K562 (cell line): ENCODE measurements around the gene DEPP1. TPM values are rescaled to one million over a fixed set of nuclear protein-coding genes. Genes with fewer than 3 reads are reported as not detected.

Source experiments
- ATAC-seq: fragments of 200-7000 bp; cut with Tn5 transposase; 3 replicates; pipeline ENCODE4 v1.9.1; 2020; ENCODE audit warnings: moderate library complexity
- BruUV-seq: library from RNA; stranded (reverse); fragments of 400-500 nt; replicated peaks from 2 replicates; lab custom pipeline; 2021; lab: Mats Ljungman, UMichigan
- CTCF ChIA-PET: fragments of 300-600 bp; formaldehyde crosslinking; extraction: SDS; loops from one replicate; lab custom pipeline; 2021; ENCODE audit warnings: low intra/inter-chr PET ratio; lab: Yijun Ruan, JAX
- POLR2A ChIA-PET: fragments of 300-600, 350-650 bp; sonication (Branson Sonifier 250); formaldehyde crosslinking; extraction: SDS; loops from one replicate; lab custom pipeline; 2021; ENCODE audit warnings: antibody characterized with exemption, inconsistent platforms; lab: Yijun Ruan, JAX
- DNase-seq, 4 experiments: peaks; one replicate each; pipeline versions ENCODE4 v3.0.0 to v3.0.0-alpha.2; 2011 to 2018; ENCODE audit warnings: low spot score in 3 of 4, mixed read lengths in 3 of 4; ENCODE audit errors: extremely low read depth in 1 of 4
- FAIRE-seq: peaks from 2 replicates; lab custom pipeline; 2011; peaks lifted over from hg19 to GRCh38; lab: Jason Lieb, UNC
- H2AFZ ChIP-seq: 2 replicates; pipeline ENCODE4 v1.6.0; 2011; ENCODE audit warnings: low read depth, low read length, control low read depth, inconsistent platforms
- H3K27ac ChIP-seq: fragments of 200-600 bp; 3 replicates; pipeline ENCODE4 v1.8.0; 2011; ENCODE audit warnings: low read depth, mild to moderate bottlenecking, control low read depth, inconsistent platforms, low read length, moderate library complexity, mixed read lengths; ENCODE audit errors: extremely low read depth
- H3K27me3 ChIP-seq, 2 experiments: fragments of 300-600 bp in 1 of 2; 2 replicates in 1 of 2; 3 replicates in 1 of 2; pipeline versions ENCODE4 v1.6.0 to v1.8.0; 2011; ENCODE audit warnings: inconsistent platforms in 2 of 2, low read length in 2 of 2, mild to moderate bottlenecking in 1 of 2, mixed read lengths in 1 of 2, moderate library complexity in 1 of 2; ENCODE audit not compliant: control insufficient read depth in 2 of 2, insufficient read depth in 2 of 2
- H3K36me3 ChIP-seq: fragments of 300-600 bp; 3 replicates; pipeline ENCODE4 v1.8.0; 2011; ENCODE audit warnings: mild to moderate bottlenecking, low read length, inconsistent platforms; ENCODE audit not compliant: control insufficient read depth, insufficient read depth
- H3K4me1 ChIP-seq, 2 experiments: fragments of 200-600 bp in 1 of 2; replicated peaks in 1 of 2; 2 replicates in 1 of 2; 3 replicates in 1 of 2; pipeline versions ENCODE4 v1.5.1 to v1.8.0; 2011; ENCODE audit warnings: inconsistent platforms in 2 of 2, low read length in 2 of 2, mild to moderate bottlenecking in 1 of 2, mixed read lengths in 1 of 2, moderate library complexity in 1 of 2; ENCODE audit not compliant: control insufficient read depth in 2 of 2, insufficient read depth in 2 of 2
- H3K4me2 ChIP-seq: 2 replicates; pipeline ENCODE4 v1.6.1; 2011; ENCODE audit warnings: low read length, control low read depth, inconsistent platforms, mixed read lengths; ENCODE audit not compliant: insufficient read depth
- H3K4me3 ChIP-seq: fragments of 200-600 bp; sonication (generic), shearing (Covaris generic); 2 replicates; pipeline ENCODE4 v1.5.1; 2016; ENCODE audit warnings: control low read depth, inconsistent platforms
- H3K79me2 ChIP-seq: fragments of 200-600 bp; 3 replicates; pipeline ENCODE4 v1.8.0; 2011; ENCODE audit warnings: low read length, inconsistent platforms; ENCODE audit not compliant: control insufficient read depth, insufficient read depth
- H3K9ac ChIP-seq, 2 experiments: 2 replicates each; pipeline versions ENCODE4 v1.6.0 to v1.6.1; 2011; ENCODE audit warnings: low read depth in 2 of 2, low read length in 2 of 2, control low read depth in 1 of 2, inconsistent platforms in 1 of 2, mild to moderate bottlenecking in 1 of 2, mixed read lengths in 1 of 2; ENCODE audit not compliant: insufficient read depth in 1 of 2
- H3K9me1 ChIP-seq: one replicate; pipeline ENCODE4 v1.6.0; 2011; ENCODE audit warnings: inconsistent platforms, mild to moderate bottlenecking, low read length, moderate library complexity; ENCODE audit not compliant: control insufficient read depth, insufficient read depth
- H3K9me3 ChIP-seq: replicated peaks from 2 replicates; pipeline ENCODE4 v1.5.1; 2011; ENCODE audit warnings: low read depth, low read length, inconsistent platforms; ENCODE audit not compliant: control insufficient read depth, insufficient read depth
- H4K20me1 ChIP-seq: replicated peaks from 2 replicates; pipeline ENCODE4 v1.6.1; 2011; ENCODE audit warnings: low read length, inconsistent platforms, mixed read lengths; ENCODE audit not compliant: control insufficient read depth, insufficient read depth
- BRCA1 ChIP-seq, 2 experiments: fragments of 450-650 bp in 1 of 2; sonication (generic) in 1 of 2; formaldehyde crosslinking in 1 of 2; IDR thresholded peaks; 2 replicates each; pipeline versions ENCODE4 v1.5.0 to v1.6.1; 2017 to 2020; ENCODE audit warnings: mild to moderate bottlenecking in 1 of 2, missing genetic modification reagents in 1 of 2
- FIP1L1 ChIP-seq: fragments of 200-400 bp; formaldehyde crosslinking; IDR thresholded peaks from 2 replicates; pipeline ENCODE4 v1.6.1; 2018; ENCODE audit warnings: mild to moderate bottlenecking, low read depth, low read length; ENCODE audit not compliant: poor library complexity, severe bottlenecking
- GABPB2 ChIP-seq: fragments of 250-450 bp; sonication (Bioruptor Pico); conservative IDR thresholded peaks from 2 replicates; pipeline ENCODE4 v1.5.1; 2021; ENCODE audit warnings: mild to moderate bottlenecking
- GTF2E2 ChIP-seq: fragments of 200-800 bp; sonication (Bioruptor generic); IDR thresholded peaks from 2 replicates; pipeline ENCODE4 v1.6.1; 2016; ENCODE audit warnings: missing genetic modification characterization, missing compliant biosample characterization
- HNRNPH1 ChIP-seq: fragments of 200-400 bp; formaldehyde crosslinking; optimal IDR thresholded peaks from 2 replicates; pipeline ENCODE3; 2017; ENCODE audit warnings: low read depth, mild to moderate bottlenecking, low read length, moderate library complexity
- POU5F1 ChIP-seq: fragments of 150-350 bp; IDR thresholded peaks from 2 replicates; pipeline ENCODE4 v1.6.1; 2014; ENCODE audit warnings: borderline replicate concordance, low read length, low read depth, mild to moderate bottlenecking; ENCODE audit not compliant: partially characterized antibody
- SRSF7 ChIP-seq: fragments of 200-400 bp; formaldehyde crosslinking; optimal IDR thresholded peaks from 2 replicates; pipeline ENCODE3; 2017; ENCODE audit warnings: mild to moderate bottlenecking, low read depth, low read length
- XRCC4 ChIP-seq: IDR thresholded peaks from one replicate; pipeline ENCODE4 v1.6.1; 2011; ENCODE audit not compliant: insufficient read depth, insufficient read length; ENCODE audit errors: extremely low read depth
- ZNF444 ChIP-seq: fragments of 250-450 bp; sonication (Bioruptor Pico); IDR thresholded peaks from 2 replicates; pipeline ENCODE4 v1.4.0; 2020; ENCODE audit warnings: mild to moderate bottlenecking, moderate library complexity
- WGBS: fragments of 100-300 bp; shearing (Covaris generic); methylation state at CpG from one replicate; pipeline ENCODE4 v1.1.6; 2016; ENCODE audit warnings: low coverage, mixed read lengths; ENCODE audit not compliant: insufficient coverage; ENCODE audit errors: missing lambda C conversion rate; 5-methylcytosine and 5-hydroxymethylcytosine counted together
- in situ Hi-C: fragments of 300-500 bp; cut with MboI; formaldehyde crosslinking; loops from 4 replicates; pipeline ENCODE4 v1.15.0; 2018; ENCODE audit warnings: inconsistent platforms, mixed read lengths
- intact Hi-C: fragments of 100-400 bp; cut with micrococcal nuclease; formaldehyde crosslinking; loops from 2 replicates; pipeline ENCODE4 v1.14.2; 2022
- polyA plus RNA-seq, 8 experiments: library from polyadenylated mRNA; depleted of rRNA in 4 of 8; stranded (reverse) in 5 of 8; unstranded in 3 of 8; fragments of >200 nt; fragmentation: Nextera tagmentation in 2 of 8; fragmentation: Illumina TruSeq in 1 of 8; extraction: Ambion mirVana in 2 of 8; extraction: Trizol in 1 of 8; gene quantifications; 2 replicates each; pipeline versions ENCODE4 v1.2.1 to v1.2.3, GENCODE V29; 2011 to 2014; ENCODE audit warnings: inconsistent platforms in 1 of 8, missing spikeins in 1 of 8
- total RNA-seq, 7 experiments: library from RNA; depleted of rRNA in 6 of 7; stranded (reverse); fragments of >200 nt in 6 of 7; fragmentation: Illumina TruSeq in 2 of 7; extraction: Trizol in 2 of 7; gene quantifications; 2 replicates each; pipeline versions ENCODE4 v1.2.1 to v1.2.3, GENCODE V29; 2011 to 2021; ENCODE audit warnings: low replicate concordance in 1 of 7
- TF ChIP-seq, protein P1 (sequence below): sonication (generic); formaldehyde crosslinking; IDR thresholded peaks from 2 replicates; pipeline ENCODE4 v1.8.1; 2022; ENCODE audit warnings: missing genetic modification reagents
- TF ChIP-seq, protein P2 (sequence below), 2 experiments: fragments of 200-800 bp in 1 of 2; sonication (Bioruptor generic) in 1 of 2; sonication (generic) in 1 of 2; formaldehyde crosslinking in 1 of 2; IDR thresholded peaks in 1 of 2; conservative IDR thresholded peaks in 1 of 2; 2 replicates each; pipeline versions ENCODE4 v1.5.0 to v1.6.1; 2016 to 2020; ENCODE audit warnings: missing compliant biosample characterization in 1 of 2, missing genetic modification characterization in 1 of 2, missing genetic modification reagents in 1 of 2
- TF ChIP-seq, protein P3 (sequence below): sonication (generic); formaldehyde crosslinking; IDR thresholded peaks from 2 replicates; pipeline ENCODE4 v1.8.0; 2022; ENCODE audit warnings: mild to moderate bottlenecking, low read depth, missing genetic modification reagents
- TF ChIP-seq, protein P4 (sequence below): sonication (generic); formaldehyde crosslinking; IDR thresholded peaks from 2 replicates; pipeline ENCODE4 v1.8.1; 2023; ENCODE audit warnings: mild to moderate bottlenecking, missing genetic modification reagents, moderate library complexity

The DEPP1 gene
- total and polyA plus RNA-seq, 9 of the 15 experiments (the other 6 are each of a cell fraction or from before 2014, with no cell fraction given), result 0.04 to 0.54 (median 0.20) TPM; not detected in 1

DNA sequence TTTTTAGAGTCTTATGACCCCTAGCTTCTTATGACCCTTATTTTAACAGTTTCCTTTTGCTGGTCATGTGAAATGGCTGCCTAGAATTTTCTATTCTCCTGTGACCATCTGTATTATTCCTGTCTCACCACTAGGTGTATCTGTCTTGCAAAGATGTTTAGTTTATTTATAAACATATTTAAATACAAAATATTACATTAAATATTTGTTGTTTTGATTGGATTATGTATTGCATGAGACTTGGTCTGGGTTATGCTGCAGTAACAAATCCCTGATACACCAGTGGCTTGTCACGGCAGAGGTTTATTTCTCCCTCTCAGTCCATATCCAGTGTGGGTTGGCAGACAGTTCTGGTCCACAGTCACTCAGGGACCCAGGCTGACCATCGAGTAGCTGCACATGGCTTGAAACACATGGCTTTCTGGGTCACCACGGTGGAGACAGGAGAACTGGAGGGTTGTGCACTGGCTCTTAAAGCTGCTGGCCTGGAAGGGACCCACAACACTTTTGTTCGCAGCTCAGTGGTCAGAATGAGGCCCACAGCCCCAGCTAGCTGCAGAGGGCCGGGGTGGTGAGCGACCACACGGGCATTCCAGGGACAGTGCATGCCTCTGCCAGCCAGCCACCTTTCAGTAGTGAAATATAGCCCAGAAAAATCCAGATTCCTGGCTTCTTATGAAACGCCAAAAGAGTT, 11.6 kb downstream of the DEPP1 start:
- POLR2A ChIA-PET, result interaction anchor here (1.3 to 2.0 kb wide), 2 partner anchors 12 to 17 kb away, joined by 3 to 6 read pairs; partner anchors contain the start of gene DEPP1
- TF ChIP-seq, protein P1, sequence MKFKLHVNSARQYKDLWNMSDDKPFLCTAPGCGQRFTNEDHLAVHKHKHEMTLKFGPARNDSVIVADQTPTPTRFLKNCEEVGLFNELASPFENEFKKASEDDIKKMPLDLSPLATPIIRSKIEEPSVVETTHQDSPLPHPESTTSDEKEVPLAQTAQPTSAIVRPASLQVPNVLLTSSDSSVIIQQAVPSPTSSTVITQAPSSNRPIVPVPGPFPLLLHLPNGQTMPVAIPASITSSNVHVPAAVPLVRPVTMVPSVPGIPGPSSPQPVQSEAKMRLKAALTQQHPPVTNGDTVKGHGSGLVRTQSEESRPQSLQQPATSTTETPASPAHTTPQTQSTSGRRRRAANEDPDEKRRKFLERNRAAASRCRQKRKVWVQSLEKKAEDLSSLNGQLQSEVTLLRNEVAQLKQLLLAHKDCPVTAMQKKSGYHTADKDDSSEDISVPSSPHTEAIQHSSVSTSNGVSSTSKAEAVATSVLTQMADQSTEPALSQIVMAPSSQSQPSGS, result no peak
- TF ChIP-seq XRCC4, result no peak
- no peak for TF ChIP-seq ZNF444 (CRISPR knock-in tag)
- no peak for TF ChIP-seq BRCA1 (IDR thresholded peaks at IDR 0.05)
- no peak for TF ChIP-seq BRCA1 (CRISPR knock-in tag; IDR thresholded peaks at IDR 0.05)
- no peak for TF ChIP-seq GTF2E2 (tag)
- TF ChIP-seq POU5F1, result no peak
- TF ChIP-seq, protein P2, sequence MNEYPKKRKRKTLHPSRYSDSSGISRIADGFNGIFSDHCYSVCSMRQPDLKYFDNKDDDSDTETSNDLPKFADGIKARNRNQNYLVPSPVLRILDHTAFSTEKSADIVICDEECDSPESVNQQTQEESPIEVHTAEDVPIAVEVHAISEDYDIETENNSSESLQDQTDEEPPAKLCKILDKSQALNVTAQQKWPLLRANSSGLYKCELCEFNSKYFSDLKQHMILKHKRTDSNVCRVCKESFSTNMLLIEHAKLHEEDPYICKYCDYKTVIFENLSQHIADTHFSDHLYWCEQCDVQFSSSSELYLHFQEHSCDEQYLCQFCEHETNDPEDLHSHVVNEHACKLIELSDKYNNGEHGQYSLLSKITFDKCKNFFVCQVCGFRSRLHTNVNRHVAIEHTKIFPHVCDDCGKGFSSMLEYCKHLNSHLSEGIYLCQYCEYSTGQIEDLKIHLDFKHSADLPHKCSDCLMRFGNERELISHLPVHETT (CRISPR knock-in tag; conservative IDR thresholded peaks at IDR 0.05 in 1 of 2, IDR thresholded peaks at IDR 0.05 in 1 of 2), result peak in 1 of 2 experiments; percentile 39; a peak in 1 of 4 replicates
- TF ChIP-seq SRSF7, result no peak
- TF ChIP-seq, protein P3, sequence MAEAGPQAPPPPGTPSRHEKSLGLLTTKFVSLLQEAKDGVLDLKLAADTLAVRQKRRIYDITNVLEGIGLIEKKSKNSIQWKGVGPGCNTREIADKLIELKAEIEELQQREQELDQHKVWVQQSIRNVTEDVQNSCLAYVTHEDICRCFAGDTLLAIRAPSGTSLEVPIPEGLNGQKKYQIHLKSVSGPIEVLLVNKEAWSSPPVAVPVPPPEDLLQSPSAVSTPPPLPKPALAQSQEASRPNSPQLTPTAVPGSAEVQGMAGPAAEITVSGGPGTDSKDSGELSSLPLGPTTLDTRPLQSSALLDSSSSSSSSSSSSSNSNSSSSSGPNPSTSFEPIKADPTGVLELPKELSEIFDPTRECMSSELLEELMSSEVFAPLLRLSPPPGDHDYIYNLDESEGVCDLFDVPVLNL (CRISPR knock-in tag), result no peak
- no peak for TF ChIP-seq GABPB2 (CRISPR knock-in tag)
- no peak for TF ChIP-seq FIP1L1
- TF ChIP-seq HNRNPH1, result no peak
- TF ChIP-seq, protein P4, sequence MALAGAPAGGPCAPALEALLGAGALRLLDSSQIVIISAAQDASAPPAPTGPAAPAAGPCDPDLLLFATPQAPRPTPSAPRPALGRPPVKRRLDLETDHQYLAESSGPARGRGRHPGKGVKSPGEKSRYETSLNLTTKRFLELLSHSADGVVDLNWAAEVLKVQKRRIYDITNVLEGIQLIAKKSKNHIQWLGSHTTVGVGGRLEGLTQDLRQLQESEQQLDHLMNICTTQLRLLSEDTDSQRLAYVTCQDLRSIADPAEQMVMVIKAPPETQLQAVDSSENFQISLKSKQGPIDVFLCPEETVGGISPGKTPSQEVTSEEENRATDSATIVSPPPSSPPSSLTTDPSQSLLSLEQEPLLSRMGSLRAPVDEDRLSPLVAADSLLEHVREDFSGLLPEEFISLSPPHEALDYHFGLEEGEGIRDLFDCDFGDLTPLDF (CRISPR knock-in tag), result no peak

More for the DNA sequence above, 11.6 kb downstream of the DEPP1 start:
- H3K4me1 ChIP-seq, result peaks cover 5 to 7% of the 10 kb centered on the region in 2 experiments; a peak in 4 of 5 replicates
- H3K4me3 ChIP-seq, result no peak overlapping the region
- CTCF ChIA-PET, result no interaction called here
- intact Hi-C loops (no loop called here), in situ Hi-C loops (no loop called here)
- H4K20me1 ChIP-seq, result no peaks in the 10 kb centered on the region
- no peak for ATAC-seq
- H3K27ac ChIP-seq, result no peak overlapping the region
- H2AFZ ChIP-seq, result peak overlapping the region; percentile 81
- H3K9ac ChIP-seq, result no peak overlapping the region
- FAIRE-seq, result no peak
- no peaks in the 10 kb centered on the region for H3K36me3 ChIP-seq
- H3K27me3 ChIP-seq, result peaks cover 2 to 31% of the 10 kb centered on the region in 2 experiments; a peak in 2 of 5 replicates
- H3K9me1 ChIP-seq, result no peaks in the 10 kb centered on the region
- DNase-seq, result no peak
- no peaks in the 10 kb centered on the region for H3K79me2 ChIP-seq
- BruUV-seq, result no TSS peak
- no peak overlapping the region for H3K4me2 ChIP-seq
- 28% methylated on average over 8 of the region's 8 CpGs for WGBS
- no peaks in the 10 kb centered on the region for H3K9me3 ChIP-seq
